ENCODE data around the gene OSM.

Gene OSM

DNA sequence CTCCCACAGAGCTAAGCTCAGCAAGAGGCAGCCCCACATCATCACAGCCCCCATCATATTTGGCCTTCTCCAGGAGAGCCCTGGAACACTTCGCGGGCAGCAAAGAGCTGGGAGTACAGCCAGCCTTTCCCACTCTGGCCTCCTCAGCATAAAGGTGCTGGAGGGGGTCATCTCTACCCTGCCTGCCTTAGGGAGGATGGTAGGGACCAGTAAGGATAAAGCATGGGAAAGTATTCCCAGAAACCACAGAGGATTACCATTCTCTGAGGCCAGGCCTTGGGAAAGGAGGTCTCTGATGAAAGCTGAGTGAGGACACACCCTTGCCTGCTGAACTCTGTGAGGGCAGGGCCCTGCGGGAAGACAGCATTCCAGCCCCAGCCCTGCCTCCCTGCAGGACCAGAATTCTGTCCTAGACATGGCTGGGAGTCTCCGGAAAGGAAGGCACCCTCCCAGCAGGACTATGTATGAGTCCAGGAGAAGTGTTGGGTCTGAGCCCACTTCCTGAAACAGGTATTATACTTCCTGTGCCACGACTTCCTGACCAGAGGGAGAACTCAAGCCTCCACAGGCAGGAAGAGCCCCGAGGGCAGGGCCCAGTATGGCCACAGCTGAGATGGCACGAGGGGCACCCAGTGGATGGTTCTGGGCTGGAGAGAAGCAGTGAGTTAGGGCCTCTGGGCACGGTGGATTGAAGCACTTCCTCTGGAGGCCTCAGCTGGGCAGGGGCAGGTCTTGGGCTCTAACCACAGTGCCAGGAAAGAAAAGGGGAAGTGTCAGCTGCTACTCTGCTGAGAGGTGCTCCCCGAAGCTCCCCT, 35.6 kb upstream of the OSM start:
- H3K9me3 Mint-ChIP-seq, result no peaks in the 10 kb centered on the region
- H3K27ac Mint-ChIP-seq, result no peak overlapping the region
- no peak overlapping the region for H3K4me3 Mint-ChIP-seq
- H3K36me3 Mint-ChIP-seq (ENCODE audit: low read depth), result peaks cover 6% of the 10 kb centered on the region
- TF ChIP-seq, protein P1, sequence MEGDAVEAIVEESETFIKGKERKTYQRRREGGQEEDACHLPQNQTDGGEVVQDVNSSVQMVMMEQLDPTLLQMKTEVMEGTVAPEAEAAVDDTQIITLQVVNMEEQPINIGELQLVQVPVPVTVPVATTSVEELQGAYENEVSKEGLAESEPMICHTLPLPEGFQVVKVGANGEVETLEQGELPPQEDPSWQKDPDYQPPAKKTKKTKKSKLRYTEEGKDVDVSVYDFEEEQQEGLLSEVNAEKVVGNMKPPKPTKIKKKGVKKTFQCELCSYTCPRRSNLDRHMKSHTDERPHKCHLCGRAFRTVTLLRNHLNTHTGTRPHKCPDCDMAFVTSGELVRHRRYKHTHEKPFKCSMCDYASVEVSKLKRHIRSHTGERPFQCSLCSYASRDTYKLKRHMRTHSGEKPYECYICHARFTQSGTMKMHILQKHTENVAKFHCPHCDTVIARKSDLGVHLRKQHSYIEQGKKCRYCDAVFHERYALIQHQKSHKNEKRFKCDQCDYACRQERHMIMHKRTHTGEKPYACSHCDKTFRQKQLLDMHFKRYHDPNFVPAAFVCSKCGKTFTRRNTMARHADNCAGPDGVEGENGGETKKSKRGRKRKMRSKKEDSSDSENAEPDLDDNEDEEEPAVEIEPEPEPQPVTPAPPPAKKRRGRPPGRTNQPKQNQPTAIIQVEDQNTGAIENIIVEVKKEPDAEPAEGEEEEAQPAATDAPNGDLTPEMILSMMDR (IDR thresholded peaks at IDR 0.05; ENCODE audit: unreplicated experiment in 3 of 3), result no peak
- H3K4me1 Mint-ChIP-seq, result peaks cover 25% of the 10 kb centered on the region
- H3K27me3 Mint-ChIP-seq (ENCODE audit: low read depth), result no peaks in the 10 kb centered on the region

DNA sequence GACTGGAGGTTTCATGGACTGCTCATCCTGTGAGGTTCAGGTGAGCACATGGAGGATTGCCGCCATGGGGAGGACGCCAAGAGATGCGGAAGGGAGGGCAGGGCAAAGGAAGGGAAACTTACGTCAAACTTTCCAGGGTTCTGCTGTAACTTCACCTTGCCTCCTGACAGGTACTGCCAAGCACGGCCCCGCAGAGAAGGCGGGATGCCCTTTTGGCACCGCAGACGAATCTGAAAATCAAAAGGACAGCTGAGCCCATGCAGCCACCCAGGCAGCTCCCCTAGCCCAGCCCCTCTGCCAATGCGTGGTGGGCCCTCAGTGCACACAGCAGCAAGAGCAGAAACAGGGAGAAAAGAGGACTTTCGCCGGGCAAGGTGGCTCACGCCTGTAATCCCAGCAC, 32.7 kb upstream of the OSM start:
- Mint-ChIP-seq H3K9me3 (no peaks in the 10 kb centered on the region), H3K4me3 (no peak overlapping the region), H3K36me3 (ENCODE audit: low read depth) (peaks cover 6% of the 10 kb centered on the region), H3K27me3 (ENCODE audit: low read depth) (no peaks in the 10 kb centered on the region), H3K4me1 (no peaks in the 10 kb centered on the region), H3K27ac (no peak overlapping the region)
- TF ChIP-seq, protein P1 (IDR thresholded peaks at IDR 0.05; ENCODE audit: unreplicated experiment in 3 of 3), result no peak

DNA sequence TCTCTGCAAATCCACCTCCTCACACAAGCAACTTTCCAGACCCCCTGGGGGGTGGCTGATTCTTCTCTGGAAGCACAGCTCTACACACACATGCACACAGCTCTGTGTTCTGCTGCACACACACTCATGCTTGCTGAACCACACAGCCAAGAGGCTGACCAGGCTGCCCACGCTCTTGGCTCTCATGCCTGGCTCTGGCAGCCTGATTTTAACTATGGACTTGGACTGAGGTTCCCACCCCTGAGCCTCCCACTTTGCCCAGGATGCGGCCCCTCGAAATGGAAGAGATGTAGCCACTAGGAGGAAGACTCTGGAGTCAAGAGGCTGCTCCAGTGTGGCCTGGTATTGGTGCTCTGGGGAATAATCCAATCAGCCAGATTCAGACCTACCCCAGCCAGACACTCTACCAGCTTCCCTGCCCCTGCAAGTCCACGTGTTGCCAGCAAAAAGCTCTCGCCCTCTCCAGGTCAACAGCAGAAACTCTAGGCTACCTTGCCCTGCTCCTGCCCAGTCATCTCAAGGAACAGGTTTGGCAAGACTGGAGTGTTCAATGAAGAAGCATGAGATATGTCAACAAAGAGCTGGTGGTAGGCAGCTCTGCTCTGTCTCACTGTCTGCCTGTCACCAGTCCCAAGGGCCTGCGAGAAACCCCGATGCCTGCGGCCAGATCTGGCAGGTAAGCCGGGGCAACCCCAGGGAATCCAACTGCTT, 31.5 kb upstream of the OSM start:
- Mint-ChIP-seq H3K4me1 (no peaks in the 10 kb centered on the region), H3K27me3 (ENCODE audit: low read depth) (no peaks in the 10 kb centered on the region), H3K36me3 (ENCODE audit: low read depth) (peaks cover 8% of the 10 kb centered on the region), H3K27ac (no peak overlapping the region), H3K9me3 (no peaks in the 10 kb centered on the region), H3K4me3 (no peak overlapping the region)
- TF ChIP-seq, protein P1 (IDR thresholded peaks at IDR 0.05; ENCODE audit: unreplicated experiment in 3 of 3), result no peak

DNA sequence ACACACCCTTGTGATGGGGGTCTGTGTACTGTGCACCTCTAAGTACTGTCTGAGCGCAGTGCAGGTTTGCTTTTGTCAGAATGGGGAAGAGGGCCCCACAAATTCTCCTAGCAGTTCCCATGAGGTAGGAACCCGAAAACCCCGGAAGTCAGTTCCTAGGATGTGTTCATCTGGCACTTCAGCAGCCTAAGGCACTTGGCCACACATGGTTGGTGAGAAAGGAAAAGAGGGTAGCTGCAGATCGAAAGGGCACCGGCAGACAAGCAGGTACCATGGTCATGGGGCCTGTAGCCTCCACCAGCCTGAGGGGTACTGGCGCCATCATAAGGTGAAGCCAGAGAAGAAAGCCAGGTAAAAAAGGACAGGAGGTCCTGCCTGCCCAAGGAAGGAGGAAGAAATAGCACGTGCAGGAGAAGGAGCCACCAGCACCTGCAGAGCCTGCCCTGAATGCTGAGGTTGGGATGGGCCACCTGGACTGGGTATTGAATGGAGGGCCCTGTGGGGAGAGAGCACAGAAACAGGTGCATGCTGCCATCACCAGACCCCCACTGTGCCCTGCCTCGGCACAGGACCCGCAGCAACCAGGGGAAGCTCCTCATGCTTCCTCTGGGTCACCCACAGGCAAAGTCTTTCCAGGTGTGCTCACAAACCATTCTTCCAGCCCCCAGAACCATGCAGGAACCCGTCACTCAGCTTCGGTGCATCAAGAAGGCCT, 30.8 kb upstream of the OSM start:
- Mint-ChIP-seq H3K36me3 (ENCODE audit: low read depth) (peaks cover 10% of the 10 kb centered on the region), H3K9me3 (no peaks in the 10 kb centered on the region), H3K4me3 (no peak overlapping the region), H3K4me1 (no peaks in the 10 kb centered on the region), H3K27me3 (ENCODE audit: low read depth) (no peaks in the 10 kb centered on the region), H3K27ac (no peak overlapping the region)
- TF ChIP-seq, protein P1 (IDR thresholded peaks at IDR 0.05; ENCODE audit: unreplicated experiment in 3 of 3), result no peak

DNA sequence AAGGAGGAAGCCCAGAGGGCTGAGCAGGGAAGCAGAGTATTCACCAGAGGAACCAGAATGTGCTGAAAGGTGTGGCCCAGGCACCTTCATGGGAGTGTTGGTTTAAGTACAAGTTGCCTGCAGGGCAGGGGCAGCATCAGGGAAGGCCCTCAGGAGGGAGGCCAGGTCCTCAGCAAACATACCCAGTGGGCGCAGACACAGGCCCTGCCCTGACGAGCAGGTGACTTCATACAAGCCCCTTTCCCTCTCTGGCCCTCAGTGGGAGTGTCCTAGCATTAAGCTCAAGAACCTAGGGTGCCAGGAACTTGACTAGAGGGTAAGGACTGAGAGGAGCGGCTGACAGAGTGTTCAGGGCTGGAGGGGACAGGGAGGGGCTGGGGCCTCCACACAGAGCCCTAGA, 30.2 kb upstream of the OSM start:
- TF ChIP-seq, protein P1 (IDR thresholded peaks at IDR 0.05; ENCODE audit: unreplicated experiment in 3 of 3), result no peak
- Mint-ChIP-seq H3K4me3 (no peak overlapping the region), H3K4me1 (no peaks in the 10 kb centered on the region), H3K36me3 (ENCODE audit: low read depth) (peaks cover 10% of the 10 kb centered on the region), H3K27ac (no peak overlapping the region), H3K27me3 (ENCODE audit: low read depth) (no peaks in the 10 kb centered on the region), H3K9me3 (no peaks in the 10 kb centered on the region)
